Astrocyte (in vitro differentiated cells and primary cell): Measurements from ENCODE around the gene PEX14. TPM values are rescaled to one million over a fixed set of nuclear protein-coding genes. Genes with fewer than 3 reads are reported as not detected.

Source experiments
- DNase-seq: peaks from one replicate; pipeline ENCODE4 v3.0.0-alpha.2; 2010; ENCODE audit warnings: low read depth
- FAIRE-seq: peaks from 2 replicates; lab custom pipeline; 2011; peaks lifted over from hg19 to GRCh38; lab: Jason Lieb, UNC
- H2AFZ ChIP-seq: 2 replicates; pipeline ENCODE4 v1.6.0; 2012; ENCODE audit warnings: low read depth, low read length, inconsistent platforms
- H3K27ac ChIP-seq: 2 replicates; pipeline ENCODE4 v1.5.1; 2011; ENCODE audit warnings: low read depth, low read length, inconsistent platforms
- H3K27me3 ChIP-seq: 2 replicates; pipeline ENCODE4 v1.6.0; 2011; ENCODE audit warnings: low read length, inconsistent platforms; ENCODE audit not compliant: insufficient read depth
- H3K36me3 ChIP-seq: 2 replicates; pipeline ENCODE4 v1.5.1; 2011; ENCODE audit warnings: low read length, inconsistent platforms; ENCODE audit not compliant: insufficient read depth
- H3K4me1 ChIP-seq: 2 replicates; pipeline ENCODE4 v1.5.1; 2011; ENCODE audit warnings: low read length, inconsistent platforms; ENCODE audit not compliant: insufficient read depth
- H3K4me2 ChIP-seq: 2 replicates; pipeline ENCODE4 v1.6.0; 2012; ENCODE audit warnings: low read length, inconsistent platforms
- H3K4me3 ChIP-seq: 2 replicates; pipeline ENCODE4 v1.5.1; 2011; ENCODE audit warnings: low read depth, mild to moderate bottlenecking, low read length, inconsistent platforms; ENCODE audit not compliant: insufficient read depth
- H3K79me2 ChIP-seq: 2 replicates; pipeline ENCODE4 v1.6.0; 2012; ENCODE audit warnings: mild to moderate bottlenecking, low read length, inconsistent platforms; ENCODE audit not compliant: insufficient read depth
- H3K9ac ChIP-seq: 2 replicates; pipeline ENCODE4 v1.6.0; 2012; ENCODE audit warnings: mild to moderate bottlenecking, low read length, inconsistent platforms
- H3K9me3 ChIP-seq: 2 replicates; pipeline ENCODE4 v1.5.1; 2012; ENCODE audit warnings: low read depth, mild to moderate bottlenecking, low read length, inconsistent platforms; ENCODE audit not compliant: insufficient read depth
- H4K20me1 ChIP-seq: 2 replicates; pipeline ENCODE4 v1.6.0; 2012; ENCODE audit warnings: low read length, inconsistent platforms; ENCODE audit not compliant: insufficient read depth
- H3K27ac Mint-ChIP-seq: one replicate; pipeline ENCODE4 v1.8.0; 2021; ENCODE audit warnings: mild to moderate bottlenecking, mixed read lengths; ENCODE audit not compliant: unreplicated experiment
- H3K27me3 Mint-ChIP-seq: one replicate; pipeline ENCODE4 v1.8.0; 2021; ENCODE audit warnings: low read depth, mixed read lengths; ENCODE audit not compliant: unreplicated experiment
- H3K36me3 Mint-ChIP-seq: one replicate; pipeline ENCODE4 v1.8.0; 2021; ENCODE audit warnings: low read depth, mixed read lengths; ENCODE audit not compliant: unreplicated experiment
- H3K4me1 Mint-ChIP-seq: one replicate; pipeline ENCODE4 v1.8.0; 2021; ENCODE audit warnings: low read depth, mixed read lengths; ENCODE audit not compliant: unreplicated experiment
- H3K4me3 Mint-ChIP-seq: one replicate; pipeline ENCODE4 v1.8.0; 2021; ENCODE audit warnings: mild to moderate bottlenecking, moderate library complexity, mixed read lengths; ENCODE audit not compliant: unreplicated experiment
- H3K9me3 Mint-ChIP-seq: one replicate; pipeline ENCODE4 v1.8.0; 2021; ENCODE audit warnings: mild to moderate bottlenecking, mixed read lengths; ENCODE audit not compliant: unreplicated experiment
- EZH2 ChIP-seq: IDR thresholded peaks from 2 replicates; pipeline ENCODE4 v1.6.1; 2012; ENCODE audit warnings: mild to moderate bottlenecking, low read length, inconsistent platforms; ENCODE audit not compliant: insufficient read depth
- total RNA-seq: library from RNA; stranded (reverse); gene quantifications from 2 replicates; pipeline ENCODE4 v1.2.1, GENCODE V29; 2021
- TF ChIP-seq, protein P1 (sequence below): IDR thresholded peaks from 2 replicates; pipeline ENCODE4 v1.5.1; 2011; ENCODE audit warnings: low read depth, mild to moderate bottlenecking, inconsistent platforms, low read length, moderate library complexity; ENCODE audit not compliant: insufficient read depth

The PEX14 gene
- total RNA-seq, 1 donor from 2014 or later, result 23.3 TPM

DNA sequence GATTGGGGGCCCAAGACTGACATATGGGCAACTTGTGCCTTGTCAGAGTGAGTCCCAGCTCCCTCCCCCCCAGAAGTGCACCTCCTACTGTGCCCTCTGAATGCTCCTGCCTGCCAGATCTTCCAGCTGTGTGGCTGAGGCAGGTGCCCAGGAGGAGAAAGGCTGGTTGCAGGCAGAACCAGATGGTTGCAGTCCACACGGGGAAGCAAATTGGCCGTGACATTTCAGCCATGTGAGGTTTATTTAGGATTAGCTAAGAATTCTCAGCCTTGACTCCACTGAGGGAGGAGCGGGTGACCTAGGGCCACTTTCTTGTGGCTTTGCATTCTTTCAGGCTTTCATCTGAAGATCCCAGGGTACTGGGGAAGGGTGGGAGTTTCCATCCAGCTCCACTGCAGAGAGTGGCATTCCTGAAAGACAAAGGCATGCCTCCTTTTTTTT lies 33.8 kb downstream of the PEX14 start:
- Histone ChIP-seq H3K9ac (no peak overlapping the region), H3K27ac (no peak overlapping the region), H3K4me3 (no peak overlapping the region), H3K4me1 (peaks cover 28% of the 10 kb centered on the region), H3K36me3 (no peaks in the 10 kb centered on the region), H3K9me3 (no peaks in the 10 kb centered on the region), H4K20me1 (peaks cover 74% of the 10 kb centered on the region), H3K27me3 (no peaks in the 10 kb centered on the region), H3K79me2 (peaks cover 55% of the 10 kb centered on the region), H2AFZ (no peak overlapping the region), H3K4me2 (no peak overlapping the region)
- Mint-ChIP-seq H3K9me3 (no peaks in the 10 kb centered on the region), H3K27ac (peak overlapping the region; percentile 87), H3K27me3 (no peaks in the 10 kb centered on the region), H3K4me3 (peak overlapping the region; percentile 72), H3K4me1 (peaks cover 50% of the 10 kb centered on the region), H3K36me3 (no peaks in the 10 kb centered on the region)
- TF ChIP-seq, protein P1, sequence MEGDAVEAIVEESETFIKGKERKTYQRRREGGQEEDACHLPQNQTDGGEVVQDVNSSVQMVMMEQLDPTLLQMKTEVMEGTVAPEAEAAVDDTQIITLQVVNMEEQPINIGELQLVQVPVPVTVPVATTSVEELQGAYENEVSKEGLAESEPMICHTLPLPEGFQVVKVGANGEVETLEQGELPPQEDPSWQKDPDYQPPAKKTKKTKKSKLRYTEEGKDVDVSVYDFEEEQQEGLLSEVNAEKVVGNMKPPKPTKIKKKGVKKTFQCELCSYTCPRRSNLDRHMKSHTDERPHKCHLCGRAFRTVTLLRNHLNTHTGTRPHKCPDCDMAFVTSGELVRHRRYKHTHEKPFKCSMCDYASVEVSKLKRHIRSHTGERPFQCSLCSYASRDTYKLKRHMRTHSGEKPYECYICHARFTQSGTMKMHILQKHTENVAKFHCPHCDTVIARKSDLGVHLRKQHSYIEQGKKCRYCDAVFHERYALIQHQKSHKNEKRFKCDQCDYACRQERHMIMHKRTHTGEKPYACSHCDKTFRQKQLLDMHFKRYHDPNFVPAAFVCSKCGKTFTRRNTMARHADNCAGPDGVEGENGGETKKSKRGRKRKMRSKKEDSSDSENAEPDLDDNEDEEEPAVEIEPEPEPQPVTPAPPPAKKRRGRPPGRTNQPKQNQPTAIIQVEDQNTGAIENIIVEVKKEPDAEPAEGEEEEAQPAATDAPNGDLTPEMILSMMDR, result no peak
- TF ChIP-seq EZH2, result no peak
- DNase-seq (peak; percentile 57), FAIRE-seq (no peak)

DNA sequence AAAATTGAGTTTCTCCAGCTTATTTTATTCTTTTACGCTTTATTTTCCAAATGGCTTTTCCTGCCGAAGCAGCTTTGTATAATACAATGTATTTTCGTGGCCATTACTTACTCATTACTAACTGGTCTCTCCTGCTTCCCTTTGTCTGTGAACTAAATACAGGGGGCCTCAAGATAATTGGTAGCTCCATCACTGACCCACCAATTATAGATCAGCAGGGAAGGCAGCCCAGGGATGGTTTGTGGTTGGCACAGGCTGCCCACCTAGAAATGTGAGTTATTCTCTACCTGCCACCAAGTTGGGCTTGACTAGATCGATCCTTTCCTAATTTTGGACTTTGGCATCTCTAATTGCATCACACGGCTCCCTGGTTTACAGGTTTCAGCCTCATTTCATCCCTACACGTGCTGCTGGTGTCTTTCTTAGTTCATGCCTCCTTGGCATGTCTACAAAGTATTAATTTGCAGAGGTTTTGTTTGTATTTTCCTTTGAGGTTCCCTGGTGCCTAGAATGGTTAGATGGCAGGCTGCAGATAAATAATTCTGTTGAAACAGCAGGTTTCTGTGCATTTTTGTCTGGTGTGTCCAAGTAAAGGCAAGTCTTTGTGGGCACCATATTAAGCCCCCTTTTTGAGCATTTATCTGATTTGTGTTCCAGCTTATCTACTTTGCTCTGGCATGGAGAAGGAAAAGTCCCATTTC lies 35.2 kb downstream of the PEX14 start:
- H3K27me3 Mint-ChIP-seq, result no peaks in the 10 kb centered on the region
- H3K4me1 Mint-ChIP-seq, result peaks cover 63% of the 10 kb centered on the region
- no peaks in the 10 kb centered on the region for H3K36me3 Mint-ChIP-seq
- no peaks in the 10 kb centered on the region for H3K9me3 Mint-ChIP-seq
- H3K4me3 ChIP-seq, result peak overlapping the region; percentile 31
- no peaks in the 10 kb centered on the region for H3K27me3 ChIP-seq
- no peaks in the 10 kb centered on the region for H3K36me3 ChIP-seq
- peak overlapping the region; percentile 41 for H3K9ac ChIP-seq
- peaks cover 28% of the 10 kb centered on the region for H3K4me1 ChIP-seq
- peaks cover 75% of the 10 kb centered on the region for H4K20me1 ChIP-seq
- H3K4me2 ChIP-seq, result peak overlapping the region; percentile 76
- peak overlapping the region; percentile 84 for H3K27ac Mint-ChIP-seq
- H3K27ac ChIP-seq, result peak overlapping the region; percentile 72
- TF ChIP-seq EZH2, result no peak
- TF ChIP-seq, protein P1, result no peak
- no peak for DNase-seq
- peak overlapping the region; percentile 34 for H3K4me3 Mint-ChIP-seq
- H3K9me3 ChIP-seq, result no peaks in the 10 kb centered on the region
- H2AFZ ChIP-seq, result no peak overlapping the region
- FAIRE-seq, result no peak
- peaks cover 58% of the 10 kb centered on the region for H3K79me2 ChIP-seq
